Trophoblast cell (in vitro differentiated cells and primary cell): ENCODE data around the gene AKAP6.

Experiments
- DNase-seq, 2 donors: peaks; one replicate each; pipeline ENCODE4 v3.0.0-alpha.2; 2016
- H2AFZ ChIP-seq: 2 replicates; pipeline ENCODE4 v1.6.1; 2013; ENCODE audit warnings: low read length, moderate library complexity, mild to moderate bottlenecking; ENCODE audit not compliant: insufficient read depth, poor library complexity
- H2AK5ac ChIP-seq: 2 replicates; pipeline ENCODE4 v1.6.1; 2013; ENCODE audit warnings: mild to moderate bottlenecking, low read length
- H2BK120ac ChIP-seq: 2 replicates; pipeline ENCODE4 v1.6.1; 2013; ENCODE audit warnings: low read length, mild to moderate bottlenecking, moderate library complexity; ENCODE audit not compliant: insufficient read depth, poor library complexity
- H2BK12ac ChIP-seq: 2 replicates; pipeline ENCODE4 v1.6.1; 2013; ENCODE audit warnings: mild to moderate bottlenecking, low read length, moderate library complexity
- H2BK5ac ChIP-seq: 2 replicates; pipeline ENCODE4 v1.6.1; 2013; ENCODE audit warnings: low read length, low read depth, moderate library complexity, mild to moderate bottlenecking; ENCODE audit not compliant: poor library complexity
- H3K14ac ChIP-seq: 2 replicates; pipeline ENCODE4 v1.6.1; 2013; ENCODE audit warnings: mild to moderate bottlenecking, low read length
- H3K18ac ChIP-seq: 2 replicates; pipeline ENCODE4 v1.6.1; 2013; ENCODE audit warnings: mild to moderate bottlenecking, low read length
- H3K23ac ChIP-seq: 2 replicates; pipeline ENCODE4 v1.6.1; 2013; ENCODE audit warnings: low read length
- H3K27ac ChIP-seq: 2 replicates; pipeline ENCODE4 v1.5.1; 2013; ENCODE audit warnings: low read depth, mild to moderate bottlenecking, inconsistent platforms, low read length, moderate library complexity
- H3K27me3 ChIP-seq: 2 replicates; pipeline ENCODE4 v1.6.1; 2013; ENCODE audit warnings: inconsistent platforms, mild to moderate bottlenecking, low read length, moderate library complexity; ENCODE audit not compliant: insufficient read depth
- H3K36me3 ChIP-seq, 2 experiments: 1 replicate in 1 of 2; 2 replicates in 1 of 2; pipeline ENCODE4 v1.6.1; 2013; ENCODE audit warnings: low read length in 2 of 2, mild to moderate bottlenecking in 2 of 2, moderate library complexity in 1 of 2; ENCODE audit not compliant: insufficient read depth in 2 of 2, control insufficient read depth in 1 of 2
- H3K4ac ChIP-seq: 2 replicates; pipeline ENCODE4 v1.6.1; 2013; ENCODE audit warnings: low read depth, mild to moderate bottlenecking, low read length, moderate library complexity
- H3K4me1 ChIP-seq, 2 experiments: 1 replicate in 1 of 2; 2 replicates in 1 of 2; pipeline ENCODE4 v1.6.1; 2013; ENCODE audit warnings: low read length in 2 of 2, mild to moderate bottlenecking in 2 of 2, moderate library complexity in 1 of 2; ENCODE audit not compliant: insufficient read depth in 2 of 2, control insufficient read depth in 1 of 2
- H3K4me2 ChIP-seq: 2 replicates; pipeline ENCODE4 v1.6.1; 2013; ENCODE audit warnings: inconsistent platforms, mild to moderate bottlenecking, low read length, moderate library complexity
- H3K4me3 ChIP-seq: 2 replicates; pipeline ENCODE4 v1.5.1; 2013; ENCODE audit warnings: mild to moderate bottlenecking, low read depth, low read length, inconsistent platforms
- H3K79me1 ChIP-seq: one replicate; pipeline ENCODE4 v1.6.1; 2013; ENCODE audit warnings: low read length
- H3K79me2 ChIP-seq: 2 replicates; pipeline ENCODE4 v1.6.1; 2013; ENCODE audit warnings: low read length, mild to moderate bottlenecking; ENCODE audit not compliant: control insufficient read depth, insufficient read depth, poor library complexity
- H3K9ac ChIP-seq: 2 replicates; pipeline ENCODE4 v1.6.1; 2013; ENCODE audit warnings: mild to moderate bottlenecking, low read length
- H3K9me3 ChIP-seq: 2 replicates; pipeline ENCODE4 v1.6.1; 2013; ENCODE audit warnings: low read depth, mild to moderate bottlenecking, control low read depth, inconsistent platforms, low read length; ENCODE audit not compliant: insufficient read depth
- H4K12ac ChIP-seq: 2 replicates; pipeline ENCODE4 v1.6.1; 2013; ENCODE audit warnings: low read depth, mild to moderate bottlenecking, low read length, moderate library complexity
- H4K8ac ChIP-seq: 2 replicates; pipeline ENCODE4 v1.6.1; 2013; ENCODE audit warnings: low read depth, mild to moderate bottlenecking, low read length, moderate library complexity
- H4K91ac ChIP-seq: one replicate; pipeline ENCODE4 v1.6.1; 2013; ENCODE audit warnings: low read depth, mild to moderate bottlenecking, low read length, moderate library complexity
- WGBS: extraction: QIAGEN DNeasy Blood & Tissue Kit; methylation state at CpG from one replicate; pipeline ENCODE4 v1.1.7; 2013; ENCODE audit warnings: missing lambda C conversion rate; ENCODE audit not compliant: insufficient read length, insufficient coverage; ENCODE audit errors: extremely low coverage; 5-methylcytosine and 5-hydroxymethylcytosine counted together

Gene AKAP6

DNA sequence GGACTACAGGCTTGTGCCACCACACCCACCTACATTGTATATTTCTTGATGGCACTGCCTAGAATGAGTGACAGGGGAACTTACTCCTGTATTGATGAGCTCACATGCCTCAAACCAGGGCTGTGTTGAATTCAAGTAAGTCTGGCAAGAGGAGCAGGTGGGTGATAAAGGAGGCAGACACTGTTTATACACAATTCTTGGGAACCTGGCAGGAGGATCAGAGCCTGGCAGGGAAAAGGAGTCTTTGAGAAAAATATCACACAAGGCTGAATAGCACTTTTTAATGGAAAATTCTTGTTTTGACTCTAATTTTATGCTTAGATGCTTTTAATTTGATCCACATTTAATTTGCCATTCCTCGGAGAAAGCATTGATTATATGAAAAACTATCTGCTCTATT lies 316.5 kb downstream of the AKAP6 start:
- Histone ChIP-seq H4K12ac (no peak overlapping the region), H2BK12ac (no peak overlapping the region), H3K79me1 (no peaks in the 10 kb centered on the region), H3K9ac (no peak overlapping the region), H2AK5ac (no peak overlapping the region), H2BK120ac (no peak overlapping the region), H3K79me2 (no peaks in the 10 kb centered on the region), H3K4me1 (peaks cover 0 to 2% of the 10 kb centered on the region in 2 experiments), H3K27me3 (no peaks in the 10 kb centered on the region), H2BK5ac (no peak overlapping the region), H3K4me2 (no peak overlapping the region), H3K36me3 (no peaks in the 10 kb centered on the region), H3K9me3 (no peaks in the 10 kb centered on the region), H3K18ac (no peak overlapping the region), H4K91ac (no peak overlapping the region), H4K8ac (no peak overlapping the region), H2AFZ (no peak overlapping the region), H3K4me3 (no peak overlapping the region), H3K4ac (no peak overlapping the region), H3K23ac (no peak overlapping the region), H3K14ac (no peak overlapping the region), H3K27ac (no peak overlapping the region)
- DNase-seq = no peak
- WGBS = no CpG with 5 or more reads among the region's 1 CpG

DNA sequence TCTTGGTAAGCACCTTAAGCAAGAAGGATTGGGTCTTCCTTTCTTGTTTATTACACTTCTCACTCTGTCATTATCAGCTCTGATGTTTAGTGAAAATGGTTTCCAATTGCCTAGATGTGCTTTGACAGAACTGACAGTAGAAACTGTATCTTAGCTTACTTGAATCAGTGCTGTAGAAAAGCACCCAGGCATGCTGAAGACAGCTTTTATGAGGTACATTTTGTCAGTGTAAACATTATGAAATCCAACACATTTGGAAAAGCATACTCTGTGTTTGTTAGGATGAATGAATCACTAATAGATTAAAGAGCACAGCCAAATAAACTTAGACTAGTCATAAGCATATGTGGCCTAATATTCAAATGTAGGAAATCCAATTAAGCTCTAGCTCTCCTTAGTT lies 319.3 kb downstream of the AKAP6 start:
- no peak overlapping the region for H3K4ac ChIP-seq
- no peak overlapping the region for H2BK12ac ChIP-seq
- H4K12ac ChIP-seq = no peak overlapping the region
- H3K23ac ChIP-seq = no peak overlapping the region
- no peak overlapping the region for H2BK5ac ChIP-seq
- H3K18ac ChIP-seq = no peak overlapping the region
- H2BK120ac ChIP-seq = no peak overlapping the region
- no peak overlapping the region for H3K4me3 ChIP-seq
- H2AFZ ChIP-seq = no peak overlapping the region
- H3K27ac ChIP-seq = no peak overlapping the region
- H3K79me2 ChIP-seq = no peaks in the 10 kb centered on the region
- H3K4me2 ChIP-seq = no peak overlapping the region
- no peak overlapping the region for H3K9ac ChIP-seq
- no peak overlapping the region for H2AK5ac ChIP-seq
- H4K91ac ChIP-seq = no peak overlapping the region
- no peak for DNase-seq
- H3K79me1 ChIP-seq = no peaks in the 10 kb centered on the region
- no peaks in the 10 kb centered on the region for H3K36me3 ChIP-seq
- H3K27me3 ChIP-seq = no peaks in the 10 kb centered on the region
- H4K8ac ChIP-seq = no peak overlapping the region
- H3K14ac ChIP-seq = no peak overlapping the region
- H3K4me1 ChIP-seq = peaks cover 0 to 2% of the 10 kb centered on the region in 2 experiments
- no peaks in the 10 kb centered on the region for H3K9me3 ChIP-seq

- H3K4ac ChIP-seq = no peak overlapping the region
- H4K91ac ChIP-seq = no peak overlapping the region
- H3K27ac ChIP-seq = no peak overlapping the region
- WGBS = no CpG with 5 or more reads among the region's 7 CpGs
- H3K23ac ChIP-seq = no peak overlapping the region
- no peak overlapping the region for H3K4me3 ChIP-seq
- no peak overlapping the region for H3K18ac ChIP-seq
- H3K27me3 ChIP-seq = no peaks in the 10 kb centered on the region
- no peaks in the 10 kb centered on the region for H3K79me1 ChIP-seq
- H3K79me2 ChIP-seq = no peaks in the 10 kb centered on the region
- no peak overlapping the region for H3K14ac ChIP-seq
- H3K4me1 ChIP-seq = peaks cover 0 to 2% of the 10 kb centered on the region in 2 experiments
- H2AFZ ChIP-seq = no peak overlapping the region
- no peak overlapping the region for H2AK5ac ChIP-seq
- no peak overlapping the region for H3K9ac ChIP-seq
- no peak overlapping the region for H2BK120ac ChIP-seq
- H3K4me2 ChIP-seq = no peak overlapping the region
- H2BK5ac ChIP-seq = no peak overlapping the region
- H3K36me3 ChIP-seq = no peaks in the 10 kb centered on the region
- no peak overlapping the region for H4K12ac ChIP-seq
- no peak overlapping the region for H2BK12ac ChIP-seq
- H3K9me3 ChIP-seq = no peaks in the 10 kb centered on the region
- no peak overlapping the region for H4K8ac ChIP-seq
- DNase-seq = no peak
These were observed 320.9 kb downstream of the AKAP6 start for GRCh38 chr14:32650030-32650429.

GRCh38 chr14:32650665-32651064 lies 321.6 kb downstream of the AKAP6 start:
- Histone ChIP-seq H3K9me3 (no peaks in the 10 kb centered on the region), H4K12ac (no peak overlapping the region), H3K4me3 (no peak overlapping the region), H3K36me3 (no peaks in the 10 kb centered on the region), H2AK5ac (no peak overlapping the region), H3K79me1 (no peaks in the 10 kb centered on the region), H2AFZ (no peak overlapping the region), H3K27ac (no peak overlapping the region), H3K4me1 (no peaks in the 10 kb centered on the region), H2BK12ac (no peak overlapping the region), H2BK5ac (no peak overlapping the region), H3K79me2 (no peaks in the 10 kb centered on the region), H3K23ac (no peak overlapping the region), H4K8ac (no peak overlapping the region), H4K91ac (no peak overlapping the region), H3K18ac (no peak overlapping the region), H3K4me2 (no peak overlapping the region), H3K9ac (no peak overlapping the region), H3K27me3 (no peaks in the 10 kb centered on the region), H2BK120ac (no peak overlapping the region), H3K14ac (no peak overlapping the region), H3K4ac (no peak overlapping the region)
- DNase-seq = no peak
- WGBS = no CpG with 5 or more reads among the region's 3 CpGs
